Ectodermal cell (in vitro differentiated cells): ENCODE measurements around the gene TFB1M.

Experiments
- H3K27ac ChIP-seq: 2 replicates; pipeline ENCODE4 v1.7.0; 2013; ENCODE audit warnings: mild to moderate bottlenecking, low read depth, low read length; ENCODE audit not compliant: insufficient read depth, poor library complexity, severe bottlenecking
- H3K27me3 ChIP-seq: 2 replicates; pipeline ENCODE4 v1.7.0; 2013; ENCODE audit warnings: mild to moderate bottlenecking, low read length; ENCODE audit not compliant: insufficient read depth, control insufficient read depth, poor library complexity, severe bottlenecking
- H3K36me3 ChIP-seq: one replicate; pipeline ENCODE4 v1.7.0; 2013; ENCODE audit warnings: low read length; ENCODE audit not compliant: control insufficient read depth, insufficient read depth
- H3K4me1 ChIP-seq: one replicate; pipeline ENCODE4 v1.7.0; 2013; ENCODE audit warnings: low read length; ENCODE audit not compliant: control insufficient read depth, insufficient read depth
- H3K4me3 ChIP-seq: 2 replicates; pipeline ENCODE4 v1.7.0; 2013; ENCODE audit warnings: low read depth, low read length, control low read depth; ENCODE audit not compliant: insufficient read depth
- H3K9me3 ChIP-seq: 2 replicates; pipeline ENCODE4 v1.7.0; 2013; ENCODE audit warnings: mild to moderate bottlenecking, low read length, moderate library complexity; ENCODE audit not compliant: control insufficient read depth
- WGBS, 2 experiments: methylation state at CpG; one replicate each; pipeline ENCODE4 v1.1.7; 2013; ENCODE audit warnings: missing lambda C conversion rate in 2 of 2; 5-methylcytosine and 5-hydroxymethylcytosine counted together

TFB1M gene

GRCh38 chr6:155306958-155307357 lies 7.3 kb downstream of the TFB1M start:
- Histone ChIP-seq H3K4me1 (peaks cover 4% of the 10 kb centered on the region), H3K27me3 (no peaks in the 10 kb centered on the region), H3K4me3 (no peak overlapping the region), H3K27ac (no peak overlapping the region), H3K36me3 (peaks cover 16% of the 10 kb centered on the region), H3K9me3 (no peaks in the 10 kb centered on the region)
- WGBS, 2 experiments: 95 to 96% methylated on average over 2 of the region's 2 CpGs

- 0 to 67% methylated on average over 1 to 3 of the region's 4 CpGs for WGBS, 2 experiments
- H3K27me3 ChIP-seq: no peaks in the 10 kb centered on the region
- H3K4me1 ChIP-seq: peaks cover 4% of the 10 kb centered on the region
- H3K36me3 ChIP-seq: peaks cover 10% of the 10 kb centered on the region
- H3K27ac ChIP-seq: no peak overlapping the region
- H3K9me3 ChIP-seq: no peaks in the 10 kb centered on the region
- no peak overlapping the region for H3K4me3 ChIP-seq
Measured at GRCh38 chr6:155303361-155303870, 10.9 kb downstream of the TFB1M start.

GRCh38 chr6:155301867-155302266 lies 12.4 kb downstream of the TFB1M start:
- no peak overlapping the region for H3K27ac ChIP-seq
- 69 to 88% methylated on average over 1 to 2 of the region's 2 CpGs for WGBS, 2 experiments
- H3K9me3 ChIP-seq: no peaks in the 10 kb centered on the region
- H3K36me3 ChIP-seq: peaks cover 4% of the 10 kb centered on the region
- H3K27me3 ChIP-seq: no peaks in the 10 kb centered on the region
- no peak overlapping the region for H3K4me3 ChIP-seq
- peaks cover 6% of the 10 kb centered on the region for H3K4me1 ChIP-seq

GRCh38 chr6:155297669-155298068 lies 16.6 kb downstream of the TFB1M start:
- Histone ChIP-seq H3K27me3 (no peaks in the 10 kb centered on the region), H3K27ac (no peak overlapping the region), H3K9me3 (no peaks in the 10 kb centered on the region), H3K4me1 (peaks cover 6% of the 10 kb centered on the region), H3K36me3 (peaks cover 11% of the 10 kb centered on the region), H3K4me3 (no peak overlapping the region)
- 53 to 64% methylated on average over 3 of the region's 3 CpGs for WGBS, 2 experiments

GRCh38 chr6:155292711-155293110 lies 21.6 kb downstream of the TFB1M start:
- 66% methylated on average over 5 of the region's 5 CpGs for WGBS, 2 experiments
- Histone ChIP-seq H3K27me3 (no peaks in the 10 kb centered on the region), H3K4me1 (peaks cover 4% of the 10 kb centered on the region), H3K27ac (no peak overlapping the region), H3K36me3 (peaks cover 14% of the 10 kb centered on the region), H3K9me3 (no peaks in the 10 kb centered on the region), H3K4me3 (no peak overlapping the region)

GRCh38 chr6:155291291-155291690 lies 23.0 kb downstream of the TFB1M start:
- peaks cover 14% of the 10 kb centered on the region for H3K36me3 ChIP-seq
- WGBS, 2 experiments: 90 to 96% methylated on average over 3 of the region's 3 CpGs
- no peak overlapping the region for H3K27ac ChIP-seq
- no peaks in the 10 kb centered on the region for H3K27me3 ChIP-seq
- H3K4me3 ChIP-seq: no peak overlapping the region
- peaks cover 4% of the 10 kb centered on the region for H3K4me1 ChIP-seq
- H3K9me3 ChIP-seq: no peaks in the 10 kb centered on the region

GRCh38 chr6:155290491-155290890 lies 23.8 kb downstream of the TFB1M start:
- no peak overlapping the region for H3K27ac ChIP-seq
- H3K9me3 ChIP-seq: no peaks in the 10 kb centered on the region
- H3K27me3 ChIP-seq: no peaks in the 10 kb centered on the region
- peaks cover 4% of the 10 kb centered on the region for H3K4me1 ChIP-seq
- no peak overlapping the region for H3K4me3 ChIP-seq
- whole genome bisulfite sequencing, 2 experiments: 94 to 98% methylated on average over 3 to 5 of the region's 5 CpGs
- H3K36me3 ChIP-seq: peaks cover 12% of the 10 kb centered on the region

GRCh38 chr6:155287762-155288161 lies 26.5 kb downstream of the TFB1M start:
- 93 to 96% methylated on average over 1 to 2 of the region's 2 CpGs for WGBS, 2 experiments
- no peaks in the 10 kb centered on the region for H3K27me3 ChIP-seq
- no peaks in the 10 kb centered on the region for H3K9me3 ChIP-seq
- peaks cover 3% of the 10 kb centered on the region for H3K36me3 ChIP-seq
- H3K27ac ChIP-seq: no peak overlapping the region
- peaks cover 4% of the 10 kb centered on the region for H3K4me1 ChIP-seq
- H3K4me3 ChIP-seq: no peak overlapping the region

GRCh38 chr6:155284775-155285174 lies 29.5 kb downstream of the TFB1M start:
- Histone ChIP-seq H3K27ac (no peak overlapping the region), H3K27me3 (no peaks in the 10 kb centered on the region), H3K36me3 (no peaks in the 10 kb centered on the region), H3K9me3 (no peaks in the 10 kb centered on the region), H3K4me3 (no peak overlapping the region), H3K4me1 (peaks cover 4% of the 10 kb centered on the region)
- 94 to 98% methylated on average over 2 to 4 of the region's 4 CpGs for WGBS, 2 experiments

GRCh38 chr6:155278319-155279049 lies 35.8 kb downstream of the TFB1M start:
- Histone ChIP-seq H3K27ac (no peak overlapping the region), H3K36me3 (no peaks in the 10 kb centered on the region), H3K27me3 (no peaks in the 10 kb centered on the region), H3K4me1 (peaks cover 4% of the 10 kb centered on the region), H3K4me3 (no peak overlapping the region), H3K9me3 (no peaks in the 10 kb centered on the region)
- WGBS, 2 experiments: 81 to 85% methylated on average over 5 of the region's 5 CpGs
